HG03565 (cell line): ENCODE data around the gene MED25.

Experiments
- ATAC-seq: cut with Tn5 transposase; IDR thresholded peaks from one replicate; pipeline ENCODE4 v1.9.1; 2021; ENCODE audit warnings: mild to moderate bottlenecking, moderate library complexity; ENCODE audit not compliant: unreplicated experiment

MED25 gene

DNA sequence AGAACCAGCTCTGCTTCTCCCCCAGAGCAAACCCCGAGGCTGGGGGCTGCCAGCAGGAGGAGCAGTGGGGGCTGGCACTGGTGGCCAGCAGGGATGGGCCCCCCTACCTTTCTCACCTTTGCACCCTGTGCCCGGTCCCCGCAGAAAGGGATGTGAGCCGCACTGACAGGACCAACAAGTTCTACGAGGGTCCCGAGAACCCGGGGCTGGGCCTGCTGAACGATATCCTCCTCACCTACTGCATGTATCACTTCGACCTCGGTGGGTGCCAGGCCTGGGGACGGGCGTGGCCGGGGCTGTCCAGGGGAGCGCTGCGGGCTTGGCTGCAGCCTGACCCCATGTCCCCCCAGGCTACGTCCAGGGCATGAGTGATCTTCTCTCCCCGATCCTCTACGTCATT, 66.0 kb downstream of the MED25 start:
- no peak for ATAC-seq

- ATAC-seq: no peak
Measured at GRCh38 chr19:49884760-49885159, 66.7 kb downstream of the MED25 start.
